Liver (tissue), 3 donors: ENCODE data around the gene PRRC2A.

Experiments
- ATF3 ChIP-seq: IDR thresholded peaks from 2 replicates; pipeline ENCODE4 v1.6.1; 2016; ENCODE audit warnings: antibody characterized with exemption
- CTCF ChIP-seq: fragments of 150-350 bp; IDR thresholded peaks from 2 replicates; pipeline ENCODE4 v1.5.1; 2017; ENCODE audit warnings: improper control_type of control experiment, low read depth, low read length; ENCODE audit not compliant: missing input control
- EGR1 ChIP-seq, 2 donors: IDR thresholded peaks; 2 replicates each; pipeline ENCODE4 v1.6.1; 2016 to 2018; ENCODE audit warnings: antibody characterized with exemption in 2 of 2, low read depth in 2 of 2
- HNF4A ChIP-seq, 2 donors: conservative IDR thresholded peaks; 2 replicates each; pipeline ENCODE4 v1.6.1; 2016; ENCODE audit warnings: antibody characterized with exemption in 2 of 2, mild to moderate bottlenecking in 2 of 2
- RAD21 ChIP-seq, 2 donors: IDR thresholded peaks; 2 replicates each; pipeline ENCODE4 v1.6.1; 2016; ENCODE audit warnings: antibody characterized with exemption in 2 of 2, mild to moderate bottlenecking in 2 of 2
- REST ChIP-seq: IDR thresholded peaks from 2 replicates; pipeline ENCODE4 v1.6.1; 2016; ENCODE audit warnings: antibody characterized with exemption, mild to moderate bottlenecking
- SP1 ChIP-seq: IDR thresholded peaks from 2 replicates; pipeline ENCODE4 v1.6.1; 2018; ENCODE audit warnings: antibody characterized with exemption, mild to moderate bottlenecking
- TAF1 ChIP-seq: conservative IDR thresholded peaks from 2 replicates; pipeline ENCODE4 v1.6.1; 2016; ENCODE audit warnings: antibody characterized with exemption, mild to moderate bottlenecking
- YY1 ChIP-seq: IDR thresholded peaks from 2 replicates; pipeline ENCODE4 v1.6.1; 2016; ENCODE audit warnings: antibody characterized with exemption, mild to moderate bottlenecking
- donor health status: healthy.
- donor health status: healthy.

- no peak for TF ChIP-seq CTCF
- TF ChIP-seq TAF1, result no peak
- no peak for TF ChIP-seq YY1
- TF ChIP-seq EGR1 (IDR thresholded peaks at IDR 0.05; ENCODE audit: low read depth in 2 of 2), result no peak
- no peak for TF ChIP-seq HNF4A (conservative IDR thresholded peaks at IDR 0.05)
- no peak for TF ChIP-seq RAD21 (IDR thresholded peaks at IDR 0.05)
- TF ChIP-seq SP1, result no peak
- TF ChIP-seq ATF3, result no peak
- TF ChIP-seq REST, result no peak
These were observed 66.0 kb downstream of the PRRC2A start for GRCh38 chr6:31686483-31686882.
